GM12878 (cell line): ENCODE results near the gene RBM10. TPM values are rescaled to one million over a fixed set of nuclear protein-coding genes. Genes with fewer than 3 reads are reported as not detected.

Source experiments
- ATAC-seq: fragments of 200-7000 bp; cut with Tn5 transposase; 3 replicates; pipeline ENCODE4 v1.9.1; 2020; ENCODE audit warnings: mild to moderate bottlenecking, moderate library complexity
- Bru-seq: library from RNA; stranded (reverse); fragments of 400-500 nt; gene quantifications from one replicate; lab custom pipeline; 2021; lab: Mats Ljungman, UMichigan
- BruChase-seq, 2 experiments: library from RNA; stranded (reverse); fragments of 400-500 nt; gene quantifications; one replicate each; lab custom pipeline; 2021; lab: Mats Ljungman, UMichigan
- BruUV-seq: library from RNA; stranded (reverse); fragments of 400-500 nt; replicated peaks from 2 replicates; lab custom pipeline; 2021; lab: Mats Ljungman, UMichigan
- CTCF ChIA-PET: fragments of 300-600 bp; sonication (Branson Sonifier 250); formaldehyde crosslinking; extraction: SDS; loops from one replicate; lab custom pipeline; 2021; ENCODE audit warnings: inconsistent platforms; lab: Yijun Ruan, JAX
- POLR2A ChIA-PET: fragments of 350-600 bp; formaldehyde crosslinking; extraction: SDS; loops from one replicate; lab custom pipeline; 2021; ENCODE audit warnings: inconsistent platforms; lab: Charles Lee
- RAD21 ChIA-PET: fragments of 300-600 bp; sonication (Branson Sonifier 250); formaldehyde crosslinking; loops from one replicate; lab custom pipeline; 2023; ENCODE audit warnings: antibody characterized with exemption; ENCODE audit not compliant: unreplicated experiment; lab: Charles Lee
- SMC1A ChIA-PET: fragments of 300-600 bp; sonication (Branson Sonifier 250); formaldehyde crosslinking; loops from one replicate; lab custom pipeline; 2023; ENCODE audit not compliant: unreplicated experiment, uncharacterized antibody; lab: Charles Lee
- DNase-seq: peaks from one replicate; pipeline ENCODE4 v3.0.0-alpha.2; 2011; ENCODE audit warnings: low read depth, low spot score
- FAIRE-seq: peaks from 3 replicates; lab custom pipeline; 2011; peaks lifted over from hg19 to GRCh38; lab: Jason Lieb, UNC
- H2AFZ ChIP-seq: 2 replicates; pipeline ENCODE4 v1.6.0; 2011; ENCODE audit warnings: low read depth, low read length, control low read depth; ENCODE audit not compliant: control insufficient read depth
- H3K27ac ChIP-seq: 2 replicates; pipeline ENCODE4 v1.5.1; 2011; ENCODE audit warnings: control low read depth; ENCODE audit not compliant: control insufficient read depth, insufficient read depth
- H3K27me3 ChIP-seq, 2 experiments: replicated peaks in 1 of 2; 2 replicates each; pipeline versions ENCODE4 v1.6.0 to v1.6.1; 2011; ENCODE audit warnings: low read length in 1 of 2; ENCODE audit not compliant: control insufficient read depth in 2 of 2, insufficient read depth in 2 of 2
- H3K36me3 ChIP-seq, 2 experiments: 2 replicates each; pipeline ENCODE4 v1.5.1; 2011; ENCODE audit warnings: low read length in 1 of 2; ENCODE audit not compliant: control insufficient read depth in 2 of 2, insufficient read depth in 2 of 2
- H3K4me1 ChIP-seq: 2 replicates; pipeline ENCODE4 v1.6.1; 2011; ENCODE audit warnings: mild to moderate bottlenecking, low read length, moderate library complexity, mixed read lengths; ENCODE audit not compliant: control insufficient read depth, insufficient read depth
- H3K4me2 ChIP-seq: 2 replicates; pipeline ENCODE4 v1.6.0; 2011; ENCODE audit warnings: control low read depth; ENCODE audit not compliant: control insufficient read depth, insufficient read depth
- H3K4me3 ChIP-seq: fragments of 200-600 bp; sonication (generic); 2 replicates; pipeline ENCODE4 v1.5.1; 2016
- H3K79me2 ChIP-seq: 2 replicates; pipeline ENCODE4 v1.6.0; 2011; ENCODE audit warnings: low read length; ENCODE audit not compliant: control insufficient read depth, insufficient read depth
- H3K9ac ChIP-seq: 2 replicates; pipeline ENCODE4 v1.8.0; 2011; ENCODE audit warnings: low read length, control low read depth, mixed read lengths; ENCODE audit not compliant: control insufficient read depth, insufficient read depth
- H3K9me3 ChIP-seq: replicated peaks from 3 replicates; pipeline ENCODE4 v1.5.1; 2011; ENCODE audit warnings: mild to moderate bottlenecking, low read length; ENCODE audit not compliant: control insufficient read depth, insufficient read depth
- H4K20me1 ChIP-seq: 2 replicates; pipeline ENCODE4 v1.6.0; 2011; ENCODE audit not compliant: control insufficient read depth, insufficient read depth
- CBFB ChIP-seq: IDR thresholded peaks from 2 replicates; pipeline ENCODE4 v1.6.1; 2016; ENCODE audit warnings: antibody characterized with exemption, low read depth
- MXI1 ChIP-seq: fragments of 150-350 bp; IDR thresholded peaks from 2 replicates; pipeline ENCODE4 v1.6.1; 2011; ENCODE audit warnings: low read depth, mild to moderate bottlenecking, inconsistent platforms, low read length, improper control_type of control experiment
- NBN ChIP-seq: fragments of 450-650 bp; IDR thresholded peaks from 2 replicates; pipeline ENCODE4 v1.6.1; 2016
- RFX5 ChIP-seq: IDR thresholded peaks from 2 replicates; pipeline ENCODE4 v1.6.1; 2011; ENCODE audit warnings: low read depth, low read length, improper control_type of control experiment
- TAF1 ChIP-seq: IDR thresholded peaks from 2 replicates; pipeline ENCODE4 v1.6.1; 2011; ENCODE audit warnings: mild to moderate bottlenecking, low read depth, low read length, borderline replicate concordance
- ZNF687 ChIP-seq: fragments of 450-650 bp; IDR thresholded peaks from 2 replicates; pipeline ENCODE4 v1.6.1; 2017; ENCODE audit warnings: mild to moderate bottlenecking, moderate library complexity
- WGBS: methylation state at CpG from one replicate; pipeline ENCODE4 v1.1.6; 2016; ENCODE audit warnings: low lambda C conversion rate; ENCODE audit not compliant: insufficient replicate concordance, insufficient coverage; ENCODE audit errors: missing lambda C conversion rate; 5-methylcytosine and 5-hydroxymethylcytosine counted together
- in situ Hi-C: fragments of 300-500 bp; cut with MboI; formaldehyde crosslinking; loops from 9 replicates; pipeline ENCODE4 v1.14.3; 2018; ENCODE audit warnings: mixed read lengths
- intact Hi-C: fragments of 100-400 bp; cut with micrococcal nuclease; formaldehyde crosslinking; loops from one replicate; pipeline ENCODE4 v1.14.2; 2022; ENCODE audit not compliant: unreplicated experiment
- long read RNA-seq, 2 experiments: library from polyadenylated mRNA; unstranded; transcript quantifications; one replicate each; pipeline ENCODE4 v2.0.0, GENCODE V29; 2019 to 2020
- polyA minus RNA-seq, 3 experiments: library from RNA; depleted of rRNA, polyadenylated mRNA; stranded (reverse); fragments of >200 nt; gene quantifications; 2 replicates each; pipeline ENCODE4 v1.2.3, GENCODE V29; 2011
- polyA plus RNA-seq, 11 experiments: library from polyadenylated mRNA; depleted of rRNA in 4 of 11; unstranded in 6 of 11; stranded (reverse) in 5 of 11; fragments of >200 nt; fragmentation: Nextera tagmentation in 4 of 11; fragmentation: Illumina TruSeq in 1 of 11; extraction: Ambion mirVana in 4 of 11; extraction: Trizol in 1 of 11; gene quantifications; 1 replicate in 1 of 11; 2 replicates in 10 of 11; pipeline versions ENCODE4 v1.2.1 to v1.2.3, GENCODE V29; 2011 to 2016; ENCODE audit warnings: inconsistent platforms in 2 of 11, missing spikeins in 2 of 11, low read depth in 1 of 11
- total RNA-seq, 4 experiments: library from RNA; depleted of rRNA in 3 of 4; stranded (reverse); fragments of >200 nt in 3 of 4; fragmentation: Illumina TruSeq in 1 of 4; extraction: Trizol in 1 of 4; gene quantifications; 2 replicates each; pipeline versions ENCODE4 v1.2.1 to v1.2.3, GENCODE V29; 2013 to 2021
- TF ChIP-seq, protein P1 (sequence below): IDR thresholded peaks from 2 replicates; pipeline ENCODE4 v1.6.1; 2012; ENCODE audit warnings: low read length, inconsistent platforms
- TF ChIP-seq, protein P2 (sequence below), 3 experiments: IDR thresholded peaks in 2 of 3; conservative IDR thresholded peaks in 1 of 3; 2 replicates each; pipeline ENCODE4 v1.5.1; 2011; ENCODE audit warnings: low read depth in 3 of 3, low read length in 3 of 3, mild to moderate bottlenecking in 3 of 3, control low read depth in 2 of 3, moderate library complexity in 2 of 3, inconsistent platforms in 1 of 3, mixed read lengths in 1 of 3; ENCODE audit not compliant: control insufficient read depth in 2 of 3, insufficient read depth in 1 of 3; ENCODE audit errors: extremely low read depth in 1 of 3

Gene RBM10
- total RNA-seq (2013; cell fraction: nucleolus; rRNA removed) = 20.5 and 23.3 TPM in 2 replicates
- total RNA-seq (2014; rRNA removed) (46.8 and 48.0 TPM in 2 replicates), total RNA-seq (2014; rRNA removed; fragmentation: Illumina TruSeq; extraction: Trizol) (20.7 and 24.8 TPM in 2 replicates), total RNA-seq (2021) (55.5 and 57.6 TPM in 2 replicates), polyA plus RNA-seq (2011; rRNA removed) (7.8 and 16.0 TPM in 2 replicates), polyA plus RNA-seq (2014; fragmentation: Illumina TruSeq; extraction: Trizol) (10.4 and 22.5 TPM in 2 replicates), polyA plus RNA-seq (2014; fragmentation: Nextera tagmentation; extraction: Ambion mirVana) (1 to 10 TPM; 1.4 to 4.4 TPM), polyA plus RNA-seq (2014; rRNA removed) (34.9 and 40.2 TPM in 2 replicates), polyA plus RNA-seq (2016; fragmentation: Nextera tagmentation; extraction: Ambion mirVana) (10 to 100 TPM; 50.0 to 60.0 TPM), polyA minus RNA-seq (2011; rRNA and poly(A)+ RNA removed) (18.5 and 31.5 TPM in 2 replicates), Bru-seq, nascent RNA (percentile 77 among the genes with signal in this experiment), BruChase-seq, experiment 1, labeled RNA remaining after a 6-hour chase (percentile 86 among the genes with signal in this experiment), BruChase-seq, experiment 2, labeled RNA remaining after a 2-hour chase (percentile 83 among the genes with signal in this experiment)
- polyA plus RNA-seq (2011; ENCODE audit: low read depth) = 9.2 TPM
- polyA plus RNA-seq (2011; cell fraction: cytosol; rRNA removed) = 26.5 and 30.1 TPM in 2 replicates
- 65.0 and 78.6 TPM in 2 replicates for polyA plus RNA-seq (2011; cell fraction: nucleus; rRNA removed)
- polyA plus RNA-seq (2012) = 28.7 and 33.3 TPM in 2 replicates
- polyA minus RNA-seq (2011; cell fraction: cytosol; rRNA and poly(A)+ RNA removed) = 20.6 and 22.2 TPM in 2 replicates
- polyA minus RNA-seq (2011; cell fraction: nucleus; rRNA and poly(A)+ RNA removed) = 9.6 and 17.0 TPM in 2 replicates
- long read RNA-seq, experiment 1, partial matches to known transcripts = 5 of 17 reads
- long read RNA-seq, experiment 1, other reads (novel, unspliced or antisense) = 6 of 17 reads
- long read RNA-seq, experiment 2, partial matches to known transcripts = 6 of 10 reads
- long read RNA-seq, experiment 2, other reads (novel, unspliced or antisense) = 4 of 10 reads

GRCh38 chrX:47144626-47145394 lies at the start of gene RBM10, which contains the start of gene NDUFB11:
RBM10 (plus strand) TSS chrX:47145221; CDS start chrX:47147482, 2,261 bp downstream.
NDUFB11 (minus strand) TSS chrX:47144702; CDS start chrX:47144679, 23 bp downstream.
- H3K9me3 ChIP-seq = no peaks in the 10 kb centered on the region; the same call in 2 of the 3 replicates
- no peaks in the 10 kb centered on the region for H4K20me1 ChIP-seq
- ChIA-PET CTCF (interaction anchor here (0.9 to 1.5 kb wide), 8 partner anchors 8 to 290 kb away, joined by 3 to 8 read pairs (median 4); no protein-coding TSS in a partner anchor), POLR2A (interaction anchor here (0.6 to 1.9 kb wide), 11 partner anchors 10 to 413 kb away, joined by 3 to 20 read pairs (median 5); partner anchors contain the start of genes CDK16, RP2 and USP11), SMC1A (interaction anchor here (1.2 kb wide), 2 partner anchors 46 to 48 kb away, joined by 4 to 8 read pairs; no protein-coding TSS in a partner anchor), RAD21 (interaction anchor here (0.7 to 2.0 kb wide), 7 partner anchors 46 to 506 kb away, joined by 3 to 14 read pairs (median 4); partner anchors contain the start of genes CDK16, ELK1 and RP2)
- peak within 1 kb of the TSS; percentile 66 for H2AFZ ChIP-seq
- FAIRE-seq (peak; percentile 78), ATAC-seq (peak; percentile 96), DNase-seq (peak; percentile 76)
- intact Hi-C loops (loop anchor here (1.0 to 2.0 kb wide), 2 partner anchors 16 to 48 kb away; partner anchors contain the start of gene UBA1), in situ Hi-C loops (no loop called here)
- WGBS = 36% methylated on average over 52 of the region's 54 CpGs
- peaks cover 0 to 5% of the 10 kb centered on the region in 2 experiments; a peak in 1 of 4 replicates for H3K36me3 ChIP-seq
- peak within 1 kb of the TSS; percentile 87 for H3K27ac ChIP-seq
- H3K9ac ChIP-seq = peak within 1 kb of the TSS; percentile 90
- no TSS peak for BruUV-seq
- H3K4me3 ChIP-seq = peak within 1 kb of the TSS; percentile 80
- no peaks in the 10 kb centered on the region for H3K27me3 ChIP-seq
- H3K79me2 ChIP-seq = peaks cover 54% of the 10 kb centered on the region
- peaks cover 6% of the 10 kb centered on the region; the same call in 1 of the 2 replicates for H3K4me1 ChIP-seq
- peak within 1 kb of the TSS; percentile 66 for H3K4me2 ChIP-seq
- no peak for TF ChIP-seq NBN
- TF ChIP-seq, protein P1, sequence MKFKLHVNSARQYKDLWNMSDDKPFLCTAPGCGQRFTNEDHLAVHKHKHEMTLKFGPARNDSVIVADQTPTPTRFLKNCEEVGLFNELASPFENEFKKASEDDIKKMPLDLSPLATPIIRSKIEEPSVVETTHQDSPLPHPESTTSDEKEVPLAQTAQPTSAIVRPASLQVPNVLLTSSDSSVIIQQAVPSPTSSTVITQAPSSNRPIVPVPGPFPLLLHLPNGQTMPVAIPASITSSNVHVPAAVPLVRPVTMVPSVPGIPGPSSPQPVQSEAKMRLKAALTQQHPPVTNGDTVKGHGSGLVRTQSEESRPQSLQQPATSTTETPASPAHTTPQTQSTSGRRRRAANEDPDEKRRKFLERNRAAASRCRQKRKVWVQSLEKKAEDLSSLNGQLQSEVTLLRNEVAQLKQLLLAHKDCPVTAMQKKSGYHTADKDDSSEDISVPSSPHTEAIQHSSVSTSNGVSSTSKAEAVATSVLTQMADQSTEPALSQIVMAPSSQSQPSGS = no peak
- peak; percentile 11; the same call in 1 of the 2 replicates for TF ChIP-seq CBFB
- no peak for TF ChIP-seq ZNF687
- 0 out of 2 replicates have a peak, but pooled peaks have one; percentile 51 for TF ChIP-seq RFX5
- TF ChIP-seq MXI1 = peak; percentile 91
- TF ChIP-seq, protein P2, sequence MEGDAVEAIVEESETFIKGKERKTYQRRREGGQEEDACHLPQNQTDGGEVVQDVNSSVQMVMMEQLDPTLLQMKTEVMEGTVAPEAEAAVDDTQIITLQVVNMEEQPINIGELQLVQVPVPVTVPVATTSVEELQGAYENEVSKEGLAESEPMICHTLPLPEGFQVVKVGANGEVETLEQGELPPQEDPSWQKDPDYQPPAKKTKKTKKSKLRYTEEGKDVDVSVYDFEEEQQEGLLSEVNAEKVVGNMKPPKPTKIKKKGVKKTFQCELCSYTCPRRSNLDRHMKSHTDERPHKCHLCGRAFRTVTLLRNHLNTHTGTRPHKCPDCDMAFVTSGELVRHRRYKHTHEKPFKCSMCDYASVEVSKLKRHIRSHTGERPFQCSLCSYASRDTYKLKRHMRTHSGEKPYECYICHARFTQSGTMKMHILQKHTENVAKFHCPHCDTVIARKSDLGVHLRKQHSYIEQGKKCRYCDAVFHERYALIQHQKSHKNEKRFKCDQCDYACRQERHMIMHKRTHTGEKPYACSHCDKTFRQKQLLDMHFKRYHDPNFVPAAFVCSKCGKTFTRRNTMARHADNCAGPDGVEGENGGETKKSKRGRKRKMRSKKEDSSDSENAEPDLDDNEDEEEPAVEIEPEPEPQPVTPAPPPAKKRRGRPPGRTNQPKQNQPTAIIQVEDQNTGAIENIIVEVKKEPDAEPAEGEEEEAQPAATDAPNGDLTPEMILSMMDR (IDR thresholded peaks at IDR 0.05 in 2 of 3, conservative IDR thresholded peaks at IDR 0.05 in 1 of 3; ENCODE audit: control insufficient read depth in 2 of 3, extremely low read depth in 1 of 3, insufficient read depth in 1 of 3, low read depth in 3 of 3, low read length in 3 of 3) = peak; percentile 50 to 64 (median 54)
- TF ChIP-seq TAF1 = peak; percentile 87
